NCI-H446 (cell line): ENCODE measurements around the gene TOMM7.
"Not testable (repeated sequence)": the region's sequence is repeated elsewhere in the genome, so short reads cannot be mapped to it uniquely, and the experiment has no call there.

Source experiments
- DNase-seq, 2 experiments: peaks; one replicate each; lab custom pipeline; 2025; lab: John Stamatoyannopoulos, UW

The TOMM7 gene

GRCh38 chr7:22784346-22784745, 38.3 kb downstream of the TOMM7 start:
- no peak for DNase-seq

GRCh38 chr7:22783421-22783820, 39.2 kb downstream of the TOMM7 start:
- no peak for DNase-seq

DNA sequence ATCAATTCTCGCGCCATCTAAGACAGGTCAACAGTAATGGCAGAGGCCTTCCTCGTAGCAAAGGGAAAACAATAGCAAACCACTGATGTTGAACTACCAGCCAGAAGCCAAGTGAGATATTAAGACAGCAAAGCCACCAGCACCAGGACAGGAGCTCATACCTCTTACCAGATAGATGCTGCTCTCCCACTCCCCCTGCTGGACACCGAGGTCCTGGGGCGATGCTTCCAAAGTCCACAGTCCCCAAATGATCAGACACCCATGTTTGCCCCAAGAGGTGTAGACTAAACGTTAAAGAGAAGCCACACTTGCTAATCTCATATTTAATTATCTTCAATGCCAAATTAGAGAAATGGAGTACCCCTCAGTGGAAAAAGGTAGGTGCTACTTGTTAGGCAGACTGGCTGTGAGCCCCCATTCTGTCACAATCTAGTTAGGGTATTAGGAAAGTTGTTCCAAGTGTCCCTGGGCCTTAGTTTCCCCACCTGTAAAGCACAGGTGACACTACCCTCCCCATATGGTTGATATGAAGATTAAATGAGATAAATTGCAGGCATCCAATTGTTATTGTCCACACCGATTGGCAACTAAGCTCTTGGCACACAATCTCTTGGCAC, 39.9 kb downstream of the TOMM7 start:
- DNase-seq: peak in 1 of 2 experiments; percentile 32

- DNase-seq: peak in 1 of 2 experiments; percentile 46
Observed at GRCh38 chr7:22781230-22781711, 41.4 kb downstream of the TOMM7 start.

GRCh38 chr7:22779730-22780323, 42.8 kb downstream of the TOMM7 start:
- not testable (repeated sequence) for DNase-seq

DNA sequence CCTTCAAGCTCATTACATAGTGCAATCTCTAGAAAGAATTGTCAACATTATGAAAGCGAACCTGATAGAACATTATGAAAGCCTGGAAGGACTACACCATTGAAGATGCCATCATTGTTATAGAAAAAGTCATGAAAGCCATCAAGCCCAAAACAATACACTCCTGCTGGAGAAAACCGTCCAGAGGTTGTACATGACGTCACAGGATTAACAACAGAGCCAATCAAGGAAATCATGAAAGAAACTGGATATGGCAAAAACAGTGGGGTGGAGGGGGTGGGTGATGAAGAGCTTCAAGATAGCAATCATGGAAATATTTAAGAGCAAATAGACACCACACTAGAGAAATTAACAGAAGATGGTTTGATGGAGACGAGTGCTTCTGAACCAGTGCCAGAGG, 45.7 kb downstream of the TOMM7 start:
- DNase-seq: peak in 1 of 2 experiments; percentile 52

DNA sequence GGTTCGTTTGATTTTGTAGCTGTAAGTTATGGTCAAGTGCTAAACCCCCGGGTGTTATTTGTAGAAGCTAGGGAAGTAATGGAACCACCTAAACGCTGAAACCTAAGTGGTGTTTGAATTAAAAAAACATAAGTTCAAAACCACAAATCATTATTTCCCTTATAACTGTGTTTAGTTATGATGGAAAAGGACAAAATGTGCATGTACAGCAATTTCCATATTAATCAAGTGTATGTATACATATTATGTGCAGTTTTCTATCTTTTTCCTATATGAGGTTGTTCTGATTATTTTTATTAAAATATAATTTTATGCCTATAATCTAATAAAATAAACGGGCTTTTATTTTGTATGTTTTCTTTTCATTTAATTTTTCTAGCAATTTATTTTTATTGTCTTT, 49.8 kb downstream of the TOMM7 start:
- no peak for DNase-seq

- no peak for DNase-seq
Observed at GRCh38 chr7:22771872-22772228, 50.8 kb downstream of the TOMM7 start.

DNA sequence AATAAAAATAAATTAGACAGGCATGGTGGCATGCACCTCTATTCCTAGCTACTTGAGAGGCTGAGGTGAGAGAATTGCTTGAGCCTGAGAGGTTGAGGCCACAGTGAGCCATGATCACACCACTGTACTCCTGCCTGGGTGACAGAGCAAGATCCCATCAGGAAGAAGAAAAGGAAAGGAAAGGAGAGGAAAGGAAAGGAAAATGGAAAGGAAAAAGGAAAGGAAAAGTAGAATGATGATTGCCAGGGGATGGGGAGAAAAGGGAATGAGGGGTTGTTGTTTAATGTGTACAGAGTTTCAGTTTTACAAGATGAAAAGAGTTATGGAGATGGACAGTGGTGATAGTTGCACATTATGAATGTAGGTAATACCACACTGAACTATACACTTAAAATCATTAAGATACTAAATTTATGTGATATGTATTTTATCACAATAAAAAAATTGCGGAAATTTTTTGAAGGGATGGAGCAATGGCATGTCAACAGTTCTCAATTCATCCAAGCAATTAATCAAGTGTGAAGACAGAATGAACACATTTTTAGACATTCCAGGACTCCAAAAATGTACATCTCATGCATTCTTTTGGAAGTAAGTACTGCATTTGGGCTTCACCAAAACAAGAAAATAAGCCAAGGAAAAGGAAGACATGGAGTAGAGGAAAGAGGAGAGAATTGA, 51.3 kb downstream of the TOMM7 start:
- DNase-seq: no peak

DNA sequence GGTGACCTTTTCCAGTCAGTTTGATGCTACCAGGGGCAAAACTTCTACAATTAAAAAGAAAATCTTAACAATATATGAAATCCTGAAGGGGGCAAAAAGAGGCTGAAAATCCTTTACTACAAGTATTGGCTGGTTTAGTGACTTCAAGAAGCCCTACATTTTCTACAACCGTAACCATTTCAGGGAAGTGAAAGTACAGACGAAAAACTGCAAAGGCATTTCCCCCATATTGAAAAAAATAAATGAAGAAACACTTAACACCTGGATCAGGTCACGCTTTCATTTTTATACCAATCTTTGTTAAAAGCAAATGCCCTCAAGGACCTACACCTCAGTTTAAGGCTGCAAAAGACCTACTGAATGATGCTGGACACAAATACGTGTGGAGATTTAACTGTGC, 57.0 kb downstream of the TOMM7 start:
- no peak for DNase-seq
